IgD-negative memory B cell (primary cell): ENCODE measurements around the gene RAD51B. TPM values are rescaled to one million over a fixed set of nuclear protein-coding genes. Genes with fewer than 3 reads are reported as not detected.

Experiments
- H3K27ac Mint-ChIP-seq, 3 donors: one replicate each; pipeline ENCODE4 v1.8.0; 2020 to 2022; ENCODE audit warnings: mild to moderate bottlenecking in 3 of 3, mixed read lengths in 3 of 3, moderate library complexity in 1 of 3
- H3K27me3 Mint-ChIP-seq: one replicate; pipeline ENCODE4 v1.8.0; 2021; ENCODE audit warnings: mixed read lengths
- H3K36me3 Mint-ChIP-seq: one replicate; pipeline ENCODE4 v1.8.0; 2020; ENCODE audit warnings: mild to moderate bottlenecking, mixed read lengths
- H3K4me1 Mint-ChIP-seq, 3 donors: one replicate each; pipeline ENCODE4 v1.8.0; 2020 to 2022; ENCODE audit warnings: mixed read lengths in 3 of 3, mild to moderate bottlenecking in 1 of 3
- H3K4me3 Mint-ChIP-seq, 4 donors: one replicate each; pipeline ENCODE4 v1.8.0; 2020 to 2022; ENCODE audit warnings: mild to moderate bottlenecking in 4 of 4, mixed read lengths in 4 of 4, moderate library complexity in 3 of 4
- H3K9me3 Mint-ChIP-seq, 3 donors: one replicate each; pipeline ENCODE4 v1.8.0; 2020 to 2021; ENCODE audit warnings: mixed read lengths in 3 of 3, mild to moderate bottlenecking in 1 of 3
- polyA plus RNA-seq: library from polyadenylated mRNA; unstranded; fragments of 300-500 nt; fragmentation: Illumina TruSeq; gene quantifications from one replicate; pipeline ENCODE4 v1.2.3, GENCODE V29; 2021

Gene RAD51B
- polyA plus RNA-seq, 1 donor from 2014 or later, result 24.9 TPM

DNA sequence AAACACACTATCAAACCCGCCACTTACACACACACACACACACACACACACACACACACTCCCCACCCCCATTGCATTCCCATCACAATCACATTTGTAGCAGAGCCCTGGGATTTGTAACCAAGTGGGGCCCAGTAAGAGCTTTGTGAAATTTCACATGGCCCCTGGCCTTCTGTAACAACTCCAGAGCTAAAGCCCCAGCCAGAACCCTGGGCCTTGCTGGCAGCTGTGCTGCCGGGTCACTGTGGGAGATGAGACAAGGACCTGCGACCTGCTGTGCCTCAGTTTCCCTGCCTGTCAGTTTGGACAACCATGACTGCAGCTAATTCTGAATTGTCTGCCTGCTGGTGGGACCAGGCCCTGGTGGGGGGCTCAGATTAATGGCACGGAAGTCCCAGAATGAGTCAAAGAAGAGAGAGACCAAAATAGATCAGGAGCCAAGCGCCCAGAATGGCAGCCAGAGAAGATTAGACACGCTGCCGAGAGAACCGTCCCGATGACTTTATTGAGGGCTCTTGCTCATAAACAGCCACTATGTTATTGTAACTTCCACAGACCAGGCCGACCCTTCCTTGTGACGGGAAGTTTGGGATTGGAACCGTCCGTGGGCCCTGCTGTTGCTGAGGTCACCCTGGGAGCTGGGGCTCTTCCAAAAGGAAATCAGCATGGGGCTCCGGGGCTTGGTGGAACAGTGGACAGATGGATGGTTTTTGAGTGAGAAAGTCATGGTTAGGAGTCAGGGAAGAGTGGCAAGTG lies 850.2 kb downstream of the RAD51B start:
- Mint-ChIP-seq H3K27me3 (no peaks in the 10 kb centered on the region), H3K9me3 (no peaks in the 10 kb centered on the region), H3K4me3 (peak overlapping the region in 2 of 4 donors; percentile 46 to 49), H3K4me1 (peaks cover 21 to 35% (median 31%) of the 10 kb centered on the region in 3 donors), H3K36me3 (peaks cover 5% of the 10 kb centered on the region), H3K27ac (peak overlapping the region in 1 of 3 donors; percentile 45)

DNA sequence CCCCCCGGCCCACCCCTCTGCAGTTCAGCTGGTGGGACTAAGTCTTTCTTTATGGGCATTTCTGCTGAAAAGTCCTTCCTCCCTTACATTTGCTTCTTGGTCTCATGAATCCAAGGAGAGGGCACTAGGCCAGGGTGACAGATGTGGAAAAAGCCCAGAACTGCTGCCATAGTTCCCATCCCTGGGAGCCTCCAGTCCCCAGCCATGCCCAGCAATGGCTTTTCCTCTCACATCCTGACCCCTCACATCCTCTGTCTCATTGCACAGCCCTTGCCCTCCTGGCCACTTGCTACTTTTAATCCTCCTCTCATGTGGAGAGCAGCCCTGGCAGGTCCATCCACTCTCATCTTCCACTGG lies 850.8 kb downstream of the RAD51B start:
- Mint-ChIP-seq H3K4me3 (no peak overlapping the region), H3K27me3 (no peaks in the 10 kb centered on the region), H3K4me1 (peaks cover 19 to 35% (median 30%) of the 10 kb centered on the region in 3 donors), H3K36me3 (peaks cover 5% of the 10 kb centered on the region), H3K27ac (peak overlapping the region in 1 of 3 donors; percentile 45), H3K9me3 (no peaks in the 10 kb centered on the region)

DNA sequence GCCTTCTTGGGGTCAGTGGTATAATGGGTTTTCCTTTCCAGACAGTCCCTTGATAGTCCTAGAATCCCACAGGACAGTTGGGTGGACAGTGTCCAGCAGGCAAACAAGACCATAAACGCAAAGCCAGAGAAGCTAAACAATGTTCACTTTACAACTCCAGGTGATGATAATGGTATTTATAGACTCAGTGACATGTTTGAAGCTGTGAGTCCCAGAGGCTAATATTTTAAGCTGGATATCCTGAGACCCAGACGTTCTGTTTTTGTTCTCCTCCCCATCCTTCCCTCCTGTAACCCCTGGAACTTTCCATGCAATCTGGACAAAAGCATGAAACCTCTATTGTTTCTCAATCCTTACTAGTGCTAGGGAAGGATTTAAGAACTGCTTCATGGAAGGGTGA lies 852.3 kb downstream of the RAD51B start:
- Mint-ChIP-seq H3K4me1 (peaks cover 19 to 36% (median 23%) of the 10 kb centered on the region in 3 donors), H3K9me3 (peaks cover 0 to 2% (median 0%) of the 10 kb centered on the region in 3 donors), H3K27me3 (no peaks in the 10 kb centered on the region), H3K36me3 (peaks cover 1% of the 10 kb centered on the region), H3K27ac (peak overlapping the region in 1 of 3 donors; percentile 91), H3K4me3 (no peak overlapping the region)

- H3K9me3 Mint-ChIP-seq, result peaks cover 0 to 2% (median 0%) of the 10 kb centered on the region in 3 donors
Observed at GRCh38 chr14:68672609-68673285, 853.2 kb downstream of the RAD51B start.

GRCh38 chr14:68673464-68673863 lies 853.9 kb downstream of the RAD51B start:
- H3K9me3 Mint-ChIP-seq, result peaks cover 0 to 2% (median 0%) of the 10 kb centered on the region in 3 donors
- no peaks in the 10 kb centered on the region for H3K27me3 Mint-ChIP-seq
- peaks cover 8% of the 10 kb centered on the region for H3K36me3 Mint-ChIP-seq
- peaks cover 19 to 35% (median 23%) of the 10 kb centered on the region in 3 donors for H3K4me1 Mint-ChIP-seq
- H3K27ac Mint-ChIP-seq, result peak overlapping the region in 1 of 3 donors; percentile 57
- no peak overlapping the region for H3K4me3 Mint-ChIP-seq

More at GRCh38 chr14:68672609-68673285, 853.2 kb downstream of the RAD51B start:
- peaks cover 19 to 35% (median 23%) of the 10 kb centered on the region in 3 donors for H3K4me1 Mint-ChIP-seq
- peak overlapping the region in 1 of 3 donors; percentile 3 for H3K27ac Mint-ChIP-seq
- peaks cover 2% of the 10 kb centered on the region for H3K36me3 Mint-ChIP-seq
- H3K27me3 Mint-ChIP-seq, result no peaks in the 10 kb centered on the region
- H3K4me3 Mint-ChIP-seq, result no peak overlapping the region

DNA sequence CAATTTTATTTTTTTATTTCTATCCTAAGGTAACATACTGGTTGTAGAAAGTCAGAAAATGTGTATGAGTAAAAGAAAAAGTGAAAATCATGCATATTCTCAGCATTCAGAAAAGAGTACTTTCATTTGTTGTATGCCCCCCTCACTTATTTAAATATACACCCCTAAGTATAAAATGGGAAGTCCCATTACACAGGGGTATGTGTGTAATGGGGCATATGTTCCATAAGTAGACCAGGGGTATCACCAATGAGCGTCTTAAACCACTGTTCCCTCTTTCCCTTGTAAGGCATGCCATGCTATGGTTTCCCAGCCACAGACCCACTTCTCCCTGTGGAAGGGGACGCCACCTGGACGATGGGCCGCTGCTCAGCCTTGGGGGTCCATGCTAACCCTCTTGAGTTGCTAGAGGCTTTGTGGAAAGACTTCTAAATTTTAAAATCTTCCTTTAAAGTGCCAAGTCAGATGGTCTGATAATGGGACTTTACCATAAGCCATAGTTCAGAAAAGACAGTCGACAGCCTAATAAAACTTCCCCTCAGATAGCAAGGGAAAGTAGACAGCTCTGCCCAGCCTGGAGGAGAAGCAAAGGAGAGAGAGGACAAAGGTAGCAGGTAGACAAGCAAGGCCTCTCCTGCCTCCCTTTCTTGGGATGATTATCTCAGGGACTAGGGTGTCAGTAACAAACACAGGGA lies 855.1 kb downstream of the RAD51B start:
- Mint-ChIP-seq H3K27ac (peak overlapping the region in 1 of 3 donors; percentile 24), H3K36me3 (peaks cover 10% of the 10 kb centered on the region), H3K4me1 (peaks cover 11 to 32% (median 18%) of the 10 kb centered on the region in 3 donors), H3K27me3 (no peaks in the 10 kb centered on the region), H3K9me3 (peaks cover 0 to 2% (median 0%) of the 10 kb centered on the region in 3 donors), H3K4me3 (peak overlapping the region in 1 of 4 donors; percentile 83)

DNA sequence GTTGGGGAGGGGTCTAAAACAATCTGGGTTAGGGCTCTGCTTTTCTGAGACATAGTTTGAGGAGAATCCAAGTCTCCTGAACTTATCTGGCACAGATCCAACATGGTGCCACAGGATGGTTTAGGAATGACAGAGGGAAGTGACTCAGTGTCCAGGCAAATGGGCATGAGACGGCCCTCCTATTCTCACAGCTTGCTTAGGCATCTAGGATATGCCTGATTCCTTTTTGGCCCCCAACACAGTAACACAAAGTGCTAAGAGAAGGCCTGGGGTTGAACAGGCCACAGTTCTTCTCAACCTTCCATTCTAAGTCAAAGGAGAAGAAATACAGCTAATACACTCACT lies 855.6 kb downstream of the RAD51B start:
- H3K27me3 Mint-ChIP-seq, result no peaks in the 10 kb centered on the region
- H3K4me1 Mint-ChIP-seq, result peaks cover 11 to 33% (median 18%) of the 10 kb centered on the region in 3 donors
- no peak overlapping the region for H3K27ac Mint-ChIP-seq
- H3K36me3 Mint-ChIP-seq, result peaks cover 11% of the 10 kb centered on the region
- H3K9me3 Mint-ChIP-seq, result peaks cover 0 to 2% (median 0%) of the 10 kb centered on the region in 3 donors
- H3K4me3 Mint-ChIP-seq, result peak overlapping the region in 1 of 4 donors; percentile 83

DNA sequence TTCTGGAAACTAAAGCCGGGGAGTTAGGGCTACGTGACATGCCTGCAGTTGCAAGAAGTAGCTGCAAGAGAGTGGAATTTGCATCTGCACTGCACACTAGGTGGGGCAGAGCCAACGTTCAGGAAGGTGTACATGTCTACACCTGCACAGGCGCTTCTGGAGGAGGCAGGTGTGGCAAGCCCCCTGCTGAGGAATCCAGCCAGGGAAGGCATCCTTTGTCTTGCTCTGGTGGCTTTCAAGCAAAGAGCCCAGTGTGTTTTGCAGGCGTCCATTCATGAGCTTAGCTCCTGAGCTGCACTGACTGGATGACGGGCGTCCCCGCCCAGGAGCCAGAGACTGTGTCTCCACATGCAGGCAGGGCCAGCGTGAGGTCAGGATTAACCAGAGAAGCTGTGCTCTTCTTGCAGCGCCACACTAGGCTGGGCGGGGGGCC lies 856.9 kb downstream of the RAD51B start:
- Mint-ChIP-seq H3K9me3 (peaks cover 0 to 2% (median 0%) of the 10 kb centered on the region in 3 donors), H3K4me1 (peaks cover 17 to 42% (median 27%) of the 10 kb centered on the region in 3 donors), H3K27ac (no peak overlapping the region), H3K36me3 (peaks cover 11% of the 10 kb centered on the region), H3K27me3 (no peaks in the 10 kb centered on the region), H3K4me3 (no peak overlapping the region)

GRCh38 chr14:68677476-68677875 lies 857.9 kb downstream of the RAD51B start:
- Mint-ChIP-seq H3K27me3 (no peaks in the 10 kb centered on the region), H3K36me3 (peaks cover 11% of the 10 kb centered on the region), H3K9me3 (peaks cover 0 to 2% (median 0%) of the 10 kb centered on the region in 3 donors), H3K4me3 (peak overlapping the region in 2 of 4 donors; percentile 2 to 42), H3K4me1 (peaks cover 17 to 46% (median 30%) of the 10 kb centered on the region in 3 donors), H3K27ac (peak overlapping the region in 1 of 3 donors; percentile 34)

- Mint-ChIP-seq H3K27me3 (no peaks in the 10 kb centered on the region), H3K4me3 (peak overlapping the region in 1 of 4 donors; percentile 41), H3K9me3 (peaks cover 0 to 2% (median 0%) of the 10 kb centered on the region in 3 donors), H3K36me3 (peaks cover 11% of the 10 kb centered on the region), H3K27ac (peak overlapping the region in 1 of 3 donors; percentile 34), H3K4me1 (peaks cover 16 to 43% (median 27%) of the 10 kb centered on the region in 3 donors)
Observed at GRCh38 chr14:68677901-68678300, 858.3 kb downstream of the RAD51B start.

- Mint-ChIP-seq H3K27ac (peak overlapping the region in 2 of 3 donors; percentile 43 to 70), H3K9me3 (peaks cover 0 to 2% (median 0%) of the 10 kb centered on the region in 3 donors), H3K36me3 (peaks cover 12% of the 10 kb centered on the region), H3K4me3 (no peak overlapping the region), H3K27me3 (no peaks in the 10 kb centered on the region), H3K4me1 (peaks cover 19 to 47% (median 31%) of the 10 kb centered on the region in 3 donors)
Observed at GRCh38 chr14:68678471-68678870, 858.9 kb downstream of the RAD51B start.

GRCh38 chr14:68679301-68679700 lies 859.7 kb downstream of the RAD51B start:
- no peak overlapping the region for H3K4me3 Mint-ChIP-seq

DNA sequence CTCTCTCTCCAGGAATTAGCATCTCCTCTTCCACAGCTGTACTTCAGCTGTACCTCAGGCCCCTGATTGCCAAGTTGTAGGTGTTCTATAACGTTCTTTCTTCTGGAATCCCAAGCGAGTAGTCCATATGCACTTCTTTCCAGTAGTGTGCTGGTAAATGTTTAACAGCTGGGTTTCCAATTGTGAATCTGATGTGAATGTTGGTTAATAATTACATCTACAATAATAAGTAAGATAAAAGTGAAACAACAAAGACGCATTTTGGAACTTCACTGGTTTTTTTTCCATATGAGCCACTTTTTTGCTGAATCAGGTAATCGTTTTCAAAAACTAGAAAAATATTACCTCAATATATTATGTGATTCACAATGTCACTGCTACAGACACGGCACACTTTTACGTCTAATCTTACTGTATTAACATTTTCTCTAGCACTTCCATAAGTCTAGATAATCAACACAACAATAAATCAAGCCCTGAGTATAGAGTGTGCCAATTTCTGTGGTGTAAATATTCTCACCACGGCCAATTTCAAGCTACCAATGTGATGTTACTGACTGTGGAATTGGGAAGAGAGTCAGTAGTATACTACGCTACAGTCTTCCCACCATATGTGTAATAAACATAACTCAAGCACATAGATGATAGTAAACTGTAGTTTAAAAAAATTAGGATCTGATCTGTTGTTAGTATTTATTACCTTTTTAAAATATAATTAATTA lies 860.3 kb downstream of the RAD51B start:
- Mint-ChIP-seq H3K4me3 (no peak overlapping the region), H3K27ac (peak overlapping the region in 2 of 3 donors; percentile 89 to 90), H3K4me1 (peaks cover 27 to 58% (median 45%) of the 10 kb centered on the region in 3 donors), H3K36me3 (peaks cover 12% of the 10 kb centered on the region), H3K9me3 (peaks cover 0 to 2% (median 0%) of the 10 kb centered on the region in 3 donors), H3K27me3 (no peaks in the 10 kb centered on the region)

More at GRCh38 chr14:68679301-68679700, 859.7 kb downstream of the RAD51B start:
- Mint-ChIP-seq H3K36me3 (peaks cover 12% of the 10 kb centered on the region), H3K27ac (no peak overlapping the region), H3K9me3 (peaks cover 0 to 2% (median 0%) of the 10 kb centered on the region in 3 donors), H3K4me1 (peaks cover 21 to 56% (median 40%) of the 10 kb centered on the region in 3 donors), H3K27me3 (no peaks in the 10 kb centered on the region)

DNA sequence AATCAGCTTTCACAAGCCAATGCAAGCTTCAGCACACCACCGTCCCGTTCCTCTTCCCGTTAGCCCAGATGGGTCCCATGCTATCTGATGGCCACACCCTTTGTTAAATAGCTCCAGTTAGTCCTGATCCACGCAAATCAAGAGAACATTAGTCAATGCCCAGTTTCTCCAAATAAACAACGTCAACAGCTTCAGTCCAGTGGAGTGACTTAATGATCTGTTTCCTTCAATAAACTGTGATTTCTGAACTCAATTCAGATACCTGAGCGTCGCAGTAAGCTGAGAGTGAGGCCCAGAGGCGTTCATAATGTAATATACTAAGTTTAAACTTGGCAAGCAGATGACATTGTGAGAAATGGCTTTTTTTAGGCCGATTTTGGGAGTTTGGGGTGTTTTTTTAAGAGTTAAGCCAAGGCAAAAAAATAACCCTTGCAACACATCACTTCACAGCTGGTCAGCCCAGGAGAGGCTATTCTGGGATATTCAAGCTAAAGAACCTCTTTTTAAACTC lies 861.0 kb downstream of the RAD51B start:
- Mint-ChIP-seq H3K4me3 (no peak overlapping the region), H3K4me1 (peaks cover 34 to 59% (median 50%) of the 10 kb centered on the region in 3 donors)

More for the DNA sequence above, 861.0 kb downstream of the RAD51B start:
- H3K36me3 Mint-ChIP-seq, result peaks cover 12% of the 10 kb centered on the region
- no peaks in the 10 kb centered on the region for H3K27me3 Mint-ChIP-seq
- H3K9me3 Mint-ChIP-seq, result peaks cover 0 to 2% (median 0%) of the 10 kb centered on the region in 3 donors
- peak overlapping the region; percentile 89 to 99 (median 90) for H3K27ac Mint-ChIP-seq
